RWPE1 (cell line): ENCODE results near the gene POU2F2.

Source experiments
- CTCF ChIA-PET: fragments of 350-600 bp; sonication (Branson Sonifier 250); formaldehyde crosslinking; extraction: SDS; loops from one replicate; lab custom pipeline; 2021; lab: Yijun Ruan, JAX
- POLR2A ChIA-PET: fragments of 400-600 bp; formaldehyde crosslinking; extraction: SDS; loops from one replicate; lab custom pipeline; 2020; ENCODE audit warnings: antibody characterized with exemption; ENCODE audit not compliant: low non-redundant PET; lab: Yijun Ruan, JAX
- DNase-seq: peaks from one replicate; pipeline ENCODE4 v3.0.0; 2012; ENCODE audit warnings: low spot score
- H3K27ac ChIP-seq: fragments of 450-650 bp; 2 replicates; pipeline ENCODE4 v1.5.1; 2017
- CTCF ChIP-seq: fragments of 450-650 bp; conservative IDR thresholded peaks from 2 replicates; pipeline ENCODE4 v1.5.1; 2017; ENCODE audit warnings: low read depth, mild to moderate bottlenecking

Gene POU2F2

GRCh38 chr19:42116308-42117075 is 15.8 kb downstream of the POU2F2 start:
- CTCF ChIA-PET = interaction anchor here (0.7 kb wide), 1 partner anchor 19 kb away, joined by 4 read pairs; no protein-coding TSS in a partner anchor
- H3K27ac ChIP-seq = peak overlapping the region; percentile 9; the same call in 1 of the 2 replicates
- TF ChIP-seq CTCF = no peak
- no peak for DNase-seq
- POLR2A ChIA-PET = no interaction called here

- H3K27ac ChIP-seq = peak overlapping the region; percentile 93; the same call in 1 of the 2 replicates
- CTCF ChIA-PET = no interaction called here
Measured at GRCh38 chr19:42115705-42116104, 16.5 kb downstream of the POU2F2 start.

GRCh38 chr19:42115219-42115618 is 17.0 kb downstream of the POU2F2 start:
- CTCF ChIA-PET = no interaction called here
- DNase-seq = no peak
- POLR2A ChIA-PET = interaction anchor here (0.6 kb wide), 2 partner anchors 12 to 101 kb away, joined by 4 to 10 read pairs; no protein-coding TSS in a partner anchor
- TF ChIP-seq CTCF = no peak
- peak overlapping the region; percentile 93 for H3K27ac ChIP-seq

More at GRCh38 chr19:42115705-42116104, 16.5 kb downstream of the POU2F2 start:
- TF ChIP-seq CTCF = no peak
- no peak for DNase-seq
- POLR2A ChIA-PET = interaction anchor here (0.6 kb wide), 1 partner anchor 101 kb away, joined by 4 read pairs; no protein-coding TSS in a partner anchor

DNA sequence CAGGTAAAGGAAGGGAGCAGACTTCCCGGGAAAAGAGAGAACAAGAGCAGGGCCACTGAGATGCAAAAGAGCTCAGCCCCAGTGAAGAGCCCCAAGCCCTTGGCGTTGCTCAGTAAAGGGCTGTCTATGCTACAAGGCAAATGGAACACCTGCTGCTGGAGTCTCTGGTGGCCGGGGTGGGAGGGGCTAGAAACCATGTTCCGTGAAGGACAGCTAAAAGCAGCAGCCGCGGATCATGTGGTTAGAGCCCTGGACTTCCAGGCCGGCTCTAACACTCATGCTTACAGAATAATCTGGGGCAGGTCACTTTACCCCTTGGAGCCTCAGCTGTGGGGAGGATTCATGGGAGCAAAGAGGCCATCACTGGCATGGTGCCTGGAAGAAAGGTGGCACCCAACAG is 17.8 kb downstream of the POU2F2 start:
- no peak for DNase-seq
- peak overlapping the region; percentile 93 for H3K27ac ChIP-seq
- ChIA-PET CTCF (interaction anchor here (1.1 kb wide), 3 partner anchors 10 to 62 kb away, joined by 3 to 5 read pairs (median 5); partner anchors contain the start of gene POU2F2), POLR2A (interaction anchor here (0.6 kb wide), 1 partner anchor 62 kb away, joined by 3 read pairs; no protein-coding TSS in a partner anchor)
- no peak for TF ChIP-seq CTCF

DNA sequence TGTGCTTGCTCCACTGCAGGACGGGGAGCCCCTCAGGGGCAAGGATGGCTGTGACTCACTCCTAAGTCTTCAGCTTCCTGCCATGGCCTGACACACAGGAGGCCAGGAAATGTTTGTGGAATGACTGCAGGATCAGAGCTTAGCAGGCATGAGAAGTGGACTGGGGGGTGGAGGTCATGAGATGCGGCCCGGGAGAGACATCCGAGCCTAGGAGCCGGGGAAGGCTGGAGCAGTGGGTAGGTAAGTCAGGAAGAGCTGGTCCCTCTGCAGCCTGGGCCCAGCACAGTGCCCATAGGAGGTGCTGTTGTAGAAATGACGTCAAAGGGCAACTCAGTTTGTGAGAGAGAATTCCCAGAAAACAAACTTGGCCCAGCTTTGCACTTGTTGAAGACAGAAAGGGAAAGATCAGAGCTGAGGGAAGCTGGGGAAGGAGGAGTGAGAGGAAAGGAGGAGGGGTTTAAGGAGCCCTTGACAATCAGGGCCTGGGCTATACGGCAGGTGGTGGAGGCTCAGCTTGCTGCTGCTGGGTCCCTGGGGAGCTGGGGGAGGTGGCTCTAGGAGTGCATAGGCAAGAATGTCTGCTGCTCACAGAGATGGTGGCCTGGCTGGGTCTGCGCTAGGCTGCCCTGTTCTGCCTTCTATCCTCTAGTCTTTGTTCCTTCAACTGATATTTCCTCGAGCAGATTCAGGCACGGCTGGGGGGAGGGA is 18.5 kb downstream of the POU2F2 start:
- ChIA-PET POLR2A (interaction anchor here (0.5 to 0.7 kb wide), 2 partner anchors 170 to 1289 kb away, joined by 3 read pairs; no protein-coding TSS in a partner anchor), CTCF (interaction anchor here (0.6 to 1.1 kb wide), 6 partner anchors 8 to 415 kb away, joined by 3 to 6 read pairs (median 4); partner anchors contain the start of gene POU2F2)
- H3K27ac ChIP-seq = peak overlapping the region; percentile 93
- no peak; the same call in 1 of the 2 replicates for TF ChIP-seq CTCF
- peak; percentile 93 for DNase-seq

DNA sequence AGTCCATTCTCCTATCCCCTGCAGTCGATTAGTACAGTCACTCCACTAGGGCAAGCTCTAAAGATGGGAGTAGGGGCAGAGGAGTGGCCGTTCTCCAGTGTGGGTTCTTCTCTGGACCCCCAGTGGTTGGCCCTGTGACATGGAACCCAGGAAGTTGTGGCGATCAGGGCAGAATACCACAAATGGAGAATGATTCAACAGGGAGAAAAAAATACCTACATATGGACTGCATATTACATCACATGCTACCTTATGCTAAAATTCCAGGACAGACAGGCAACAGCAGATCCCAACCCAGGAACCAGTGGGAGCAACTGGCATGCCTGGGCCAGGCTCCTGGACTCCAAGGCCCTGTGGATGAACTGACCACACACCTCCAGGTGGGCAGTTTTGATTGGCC is 20.4 kb downstream of the POU2F2 start:
- peak; percentile 41 for DNase-seq
- H3K27ac ChIP-seq = peak overlapping the region; percentile 93
- ChIA-PET CTCF (interaction anchor here (0.6 to 0.8 kb wide), 2 partner anchors 16 to 65 kb away, joined by 5 read pairs; no protein-coding TSS in a partner anchor), POLR2A (no interaction called here)
- no peak for TF ChIP-seq CTCF
